ENCODE data around the gene GUK1. TPM values are rescaled to one million over a fixed set of nuclear protein-coding genes. Genes with fewer than 3 reads are reported as not detected.

Gene GUK1
- total RNA-seq, result 100 to 1,000 TPM; 142 to 290 (median 169) TPM
- 100 to 1,000 TPM; 231 to 358 TPM for polyA plus RNA-seq
- long read RNA-seq, donor 1, transcript GUK1-208 (7 exons, 842 nt), result minor isoform, 10 of 364 reads
- long read RNA-seq, donor 1, transcript GUK1-210 (8 exons, 990 nt), result major isoform, 150 of 364 reads
- long read RNA-seq, donor 1, transcript GUK1-201 (9 exons, 1,084 nt), result minor isoform, 98 of 364 reads
- long read RNA-seq, donor 1, transcript GUK1-209 (8 exons, 937 nt), result minor isoform, 7 of 364 reads
- long read RNA-seq, donor 1, partial matches to known transcripts, result 11 of 364 reads
- long read RNA-seq, donor 1, other reads (novel, unspliced or antisense), result 80 of 364 reads
- long read RNA-seq, donor 2, transcript GUK1-209 (8 exons, 937 nt), result minor isoform, 9 of 624 reads
- long read RNA-seq, donor 2, transcript GUK1-234 (9 exons, 1,065 nt), result minor isoform, 14 of 624 reads
- long read RNA-seq, donor 2, transcript GUK1-201 (9 exons, 1,084 nt), result major isoform, 170 of 624 reads
- long read RNA-seq, donor 2, transcript GUK1-210 (8 exons, 990 nt), result minor isoform, 137 of 624 reads
- long read RNA-seq, donor 2, partial matches to known transcripts, result 52 of 624 reads
- long read RNA-seq, donor 2, other reads (novel, unspliced or antisense), result 228 of 624 reads
- long read RNA-seq, donor 3, transcript GUK1-208 (7 exons, 842 nt), result minor isoform, 6 of 246 reads
- long read RNA-seq, donor 3, transcript GUK1-201 (9 exons, 1,084 nt), result minor isoform, 64 of 246 reads
- long read RNA-seq, donor 3, transcript GUK1-210 (8 exons, 990 nt), result major isoform, 106 of 246 reads
- long read RNA-seq, donor 3, transcript GUK1-202 (7 exons, 940 nt), result minor isoform, 6 of 246 reads
- long read RNA-seq, donor 3, partial matches to known transcripts, result 12 of 246 reads
- long read RNA-seq, donor 3, other reads (novel, unspliced or antisense), result 44 of 246 reads

GRCh38 chr1:228139931-228140723 lies at the start of gene GUK1:
GUK1 (plus strand) TSS chr1:228140279; CDS start chr1:228140303, 24 bp downstream.
- peak within 1 kb of the TSS; percentile 87 to 100 (median 99) for H3K27ac ChIP-seq
- peak within 1 kb of the TSS; percentile 84 to 100 (median 93) for H3K4me3 ChIP-seq
- no peaks in the 10 kb centered on the region for H3K9me3 ChIP-seq
- WGBS, 4 donors, result 0 to 1% (median 0%) methylated on average over 46 to 95 of the region's 95 CpGs
- intact Hi-C loops (cut with DNase I), result loop anchor here in 9 of 10 donors (1.0 to 10.0 kb wide), 9 partner anchors 23 to 355 kb away; partner anchors contain the start of genes IBA57 (in 6 of the 9) and MRPL55 (in 2 of the 9)
- H3K4me1 ChIP-seq, result peaks cover 14 to 52% (median 43%) of the 10 kb centered on the region in 12 donors
- DNase-seq, result peak; percentile 99 to 100 (median 100)
- H3K27me3 ChIP-seq, result no peaks in the 10 kb centered on the region
- peak; percentile 92 to 97 (median 95) for ATAC-seq
- peak; percentile 76 to 98 for TF ChIP-seq POLR2A (IDR thresholded peaks at IDR 0.05)
- peak in 9 of 12 donors; percentile 15 to 53 (median 35) for TF ChIP-seq CTCF (IDR thresholded peaks at IDR 0.05)
- peaks cover 0 to 18% (median 2%) of the 10 kb centered on the region in 9 donors for H3K36me3 ChIP-seq

DNA sequence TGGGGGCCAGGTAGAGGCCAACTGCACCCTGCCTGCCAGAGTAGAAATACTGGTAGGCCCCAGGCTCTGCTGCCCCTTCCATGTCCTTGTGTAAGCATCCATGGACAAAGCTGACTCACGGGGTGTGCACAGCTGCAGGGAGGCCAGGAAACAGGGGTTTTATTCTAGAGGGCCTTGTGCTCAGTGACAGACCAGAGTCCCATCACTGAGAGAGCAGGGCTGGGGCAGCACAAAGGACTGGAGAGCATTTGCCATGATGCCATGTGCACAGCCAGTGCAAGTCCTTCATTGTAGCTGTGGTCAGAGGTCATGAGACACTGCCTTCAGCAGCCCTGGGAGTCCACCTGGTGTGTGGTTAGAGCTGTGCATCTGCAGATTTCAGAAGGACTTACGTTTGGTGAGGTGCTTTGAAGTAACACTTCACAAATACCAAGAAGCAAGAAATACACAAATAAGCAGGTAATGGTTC lies 49.4 kb upstream of the GUK1 start:
- Histone ChIP-seq H3K36me3 (peaks cover 0 to 44% (median 0%) of the 10 kb centered on the region in 9 donors), H3K27me3 (no peaks in the 10 kb centered on the region), H3K27ac (peak overlapping the region in 4 of 12 donors; percentile 13 to 34 (median 23)), H3K9me3 (peaks cover 0 to 16% (median 7%) of the 10 kb centered on the region in 12 donors), H3K4me1 (peaks cover 49 to 87% (median 77%) of the 10 kb centered on the region in 12 donors), H3K4me3 (no peak overlapping the region)
- ATAC-seq (peak in 3 of 4 donors; percentile 12 to 42 (median 15)), DNase-seq (peak in 1 of 5 donors; percentile 52)
- intact Hi-C loops (cut with DNase I), result no loop called here
- WGBS, 4 donors, result 5 to 22% (median 15%) methylated on average over 1 to 2 of the region's 2 CpGs
- no peak for TF ChIP-seq CTCF (IDR thresholded peaks at IDR 0.05)
- no peak for TF ChIP-seq POLR2A (IDR thresholded peaks at IDR 0.05)

DNA sequence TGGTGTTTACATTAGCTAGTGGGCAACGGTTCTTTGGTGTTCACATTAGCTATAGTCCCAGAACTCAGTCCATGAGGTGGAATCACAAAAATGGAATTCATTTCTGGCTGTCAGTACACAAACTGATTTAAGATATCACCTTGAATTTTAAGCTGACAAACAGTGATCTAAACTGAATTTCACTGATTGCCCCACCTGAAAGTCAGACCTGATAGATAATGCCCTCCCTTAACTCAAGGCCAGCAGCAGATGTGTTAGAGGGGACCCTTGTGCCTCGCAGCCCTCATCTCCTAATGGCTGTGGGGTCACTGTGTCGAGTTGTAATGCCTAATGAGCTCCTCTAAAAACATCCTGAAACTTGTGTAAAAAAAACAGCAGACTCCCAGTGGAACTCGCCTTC lies 49.0 kb upstream of the GUK1 start:
- Histone ChIP-seq H3K9me3 (peaks cover 0 to 16% (median 7%) of the 10 kb centered on the region in 12 donors), H3K27ac (peak overlapping the region in 3 of 12 donors; percentile 4 to 34 (median 13)), H3K27me3 (no peaks in the 10 kb centered on the region), H3K36me3 (peaks cover 0 to 48% (median 0%) of the 10 kb centered on the region in 9 donors), H3K4me1 (peaks cover 45 to 87% (median 73%) of the 10 kb centered on the region in 12 donors), H3K4me3 (no peak overlapping the region)
- DNase-seq (no peak), ATAC-seq (no peak)
- no peak for TF ChIP-seq POLR2A (IDR thresholded peaks at IDR 0.05)
- TF ChIP-seq CTCF (IDR thresholded peaks at IDR 0.05), result no peak
- intact Hi-C loops (cut with DNase I), result no loop called here
- WGBS, 4 donors, result 49 to 66% (median 57%) methylated on average over 4 of the region's 4 CpGs
